ENCODE measurements around the gene WDR49.

WDR49 gene

GRCh38 chr3:167483708-167484475 lies 169.8 kb downstream of the WDR49 start:
- no peak for DNase-seq

- no peak for DNase-seq
Measured at GRCh38 chr3:167481164-167481563, 172.6 kb downstream of the WDR49 start.

- no peak for DNase-seq
Measured at GRCh38 chr3:167480748-167481147, 173.0 kb downstream of the WDR49 start.

- DNase-seq = no peak
Measured at GRCh38 chr3:167473863-167474262, 179.9 kb downstream of the WDR49 start, which contains the start of gene SERPINI2. Gene SERPINI2, minus strand, starts transcription at chr3:167474042. Its CDS starts 2,208 bp downstream, at chr3:167471834.

- no peak for DNase-seq
Measured at GRCh38 chr3:167469381-167469780, 184.4 kb downstream of the WDR49 start.

GRCh38 chr3:167467848-167468611 lies 185.7 kb downstream of the WDR49 start:
- DNase-seq = no peak

GRCh38 chr3:167466966-167467365 lies 186.8 kb downstream of the WDR49 start:
- no peak for DNase-seq

GRCh38 chr3:167456157-167456799 lies 197.5 kb downstream of the WDR49 start:
- DNase-seq = no peak

- no peak for DNase-seq
Measured at GRCh38 chr3:167453815-167454214, 199.9 kb downstream of the WDR49 start.

- DNase-seq = no peak
Measured at GRCh38 chr3:167451282-167451681, 202.5 kb downstream of the WDR49 start.

- DNase-seq = no peak
Measured at GRCh38 chr3:167450675-167451074, 203.1 kb downstream of the WDR49 start.

GRCh38 chr3:167450195-167450594 lies 203.5 kb downstream of the WDR49 start:
- DNase-seq = no peak

GRCh38 chr3:167445491-167445890 lies 208.3 kb downstream of the WDR49 start:
- no peak for DNase-seq

GRCh38 chr3:167441256-167441655 lies 212.5 kb downstream of the WDR49 start:
- DNase-seq = no peak

- DNase-seq = no peak
Measured at GRCh38 chr3:167437428-167438139, 216.2 kb downstream of the WDR49 start.
